OCI-LY3 (cell line): Measurements from ENCODE around the gene FAR1.

ENCODE experiments used
- H2AFZ ChIP-seq: fragments of 200-600, 300-600 bp; shearing (Covaris generic); 2 replicates; pipeline ENCODE4 v1.6.0; 2014; ENCODE audit warnings: antibody characterized with exemption, low read depth, low read length
- H3K27ac ChIP-seq: fragments of 200-600, 300-600 bp; sonication (generic); 2 replicates; pipeline ENCODE4 v1.5.1; 2014; ENCODE audit warnings: mild to moderate bottlenecking, low read length, moderate library complexity, mixed read lengths
- H3K27me3 ChIP-seq: fragments of 200-600, 300-600 bp; sonication (generic); 2 replicates; pipeline ENCODE4 v1.6.1; 2014; ENCODE audit warnings: low read depth, low read length, mixed read lengths
- H3K36me3 ChIP-seq: fragments of 200-600, 300-600 bp; sonication (generic); replicated peaks from 2 replicates; pipeline ENCODE3; 2014; ENCODE audit warnings: low read depth, low read length, mixed read lengths
- H3K4me1 ChIP-seq: fragments of 300-600, 200-600 bp; sonication (generic); 2 replicates; pipeline ENCODE4 v1.6.1; 2014; ENCODE audit warnings: low read length, mixed read lengths
- H3K4me2 ChIP-seq: fragments of 200-600, 300-600 bp; sonication (generic); 2 replicates; pipeline ENCODE4 v1.6.1; 2014; ENCODE audit warnings: low read length, mixed read lengths
- H3K4me3 ChIP-seq: fragments of 300-600, 200-600 bp; sonication (generic); 2 replicates; pipeline ENCODE4 v1.5.1; 2014; ENCODE audit warnings: antibody characterized with exemption, mild to moderate bottlenecking, low read length, moderate library complexity
- H3K79me2 ChIP-seq: fragments of 300-600, 200-600 bp; shearing (Covaris generic); 2 replicates; pipeline ENCODE4 v1.6.1; 2014; ENCODE audit warnings: mild to moderate bottlenecking, low read length, mixed read lengths
- H3K9ac ChIP-seq: fragments of 300-600, 200-600 bp; shearing (Covaris generic); 2 replicates; pipeline ENCODE4 v1.6.0; 2014; ENCODE audit warnings: mild to moderate bottlenecking, low read length, moderate library complexity
- H3K9me3 ChIP-seq: fragments of 200-600, 300-600 bp; shearing (Covaris generic); 2 replicates; pipeline ENCODE4 v1.6.1; 2014; ENCODE audit warnings: low read length, mixed read lengths; ENCODE audit not compliant: insufficient read depth
- H4K20me1 ChIP-seq: fragments of 200-600, 300-600 bp; sonication (generic); 2 replicates; pipeline ENCODE4 v1.6.1; 2016; ENCODE audit warnings: low read length, mixed read lengths; ENCODE audit not compliant: insufficient read depth
- EZH2phosphoT487 ChIP-seq: fragments of 200-600 bp; shearing (Covaris generic); IDR thresholded peaks from 2 replicates; pipeline ENCODE4 v1.6.1; 2018; ENCODE audit warnings: antibody characterized with exemption, mixed run types, low read depth
- TF ChIP-seq, protein P1 (sequence below): fragments of 200-600, 300-600 bp; sonication (generic); IDR thresholded peaks from 2 replicates; pipeline ENCODE4 v1.5.1; 2014; ENCODE audit warnings: antibody characterized with exemption, low read length, low read depth

FAR1 gene

DNA sequence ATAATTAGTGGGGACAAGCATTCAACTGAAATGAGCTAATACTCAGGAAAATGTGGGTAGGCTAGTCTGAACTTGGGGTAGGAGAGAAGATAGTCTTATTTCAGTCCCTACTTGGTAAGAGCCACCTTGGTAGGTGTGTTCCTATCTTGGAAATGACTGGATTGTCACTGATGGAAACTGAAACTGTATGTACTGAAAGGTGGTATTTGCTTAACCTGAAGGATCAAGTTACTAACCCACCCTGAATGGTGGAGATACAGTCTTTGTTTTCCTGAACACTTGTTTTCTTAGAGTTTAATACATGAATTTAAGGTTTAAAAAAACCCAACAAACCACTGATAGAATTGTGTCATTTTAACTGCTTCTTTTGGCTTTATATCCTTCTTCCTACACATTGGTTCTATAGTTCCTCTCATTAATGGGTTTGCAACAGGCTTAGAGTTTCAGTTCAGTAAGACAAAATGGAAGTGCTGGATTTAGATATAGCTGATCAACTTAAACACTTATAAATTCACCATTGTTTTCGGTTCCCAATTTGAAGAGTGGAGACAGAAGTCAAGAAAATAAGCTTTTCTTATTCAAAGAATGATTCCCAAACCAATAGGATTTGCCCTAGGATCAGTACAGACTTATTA, 4.2 kb downstream of the FAR1 start:
- Histone ChIP-seq H3K36me3 (peaks cover 13% of the 10 kb centered on the region), H3K79me2 (peaks cover 92% of the 10 kb centered on the region), H2AFZ (no peak overlapping the region), H3K4me1 (peaks cover 28% of the 10 kb centered on the region), H3K4me2 (peak overlapping the region; percentile 42), H3K4me3 (0 out of 2 replicates have a peak overlapping the region, but pooled peaks have one; percentile 3), H3K27me3 (no peaks in the 10 kb centered on the region), H4K20me1 (peaks cover 70% of the 10 kb centered on the region), H3K9me3 (no peaks in the 10 kb centered on the region), H3K9ac (no peak overlapping the region), H3K27ac (peak overlapping the region; percentile 31)
- TF ChIP-seq, protein P1, sequence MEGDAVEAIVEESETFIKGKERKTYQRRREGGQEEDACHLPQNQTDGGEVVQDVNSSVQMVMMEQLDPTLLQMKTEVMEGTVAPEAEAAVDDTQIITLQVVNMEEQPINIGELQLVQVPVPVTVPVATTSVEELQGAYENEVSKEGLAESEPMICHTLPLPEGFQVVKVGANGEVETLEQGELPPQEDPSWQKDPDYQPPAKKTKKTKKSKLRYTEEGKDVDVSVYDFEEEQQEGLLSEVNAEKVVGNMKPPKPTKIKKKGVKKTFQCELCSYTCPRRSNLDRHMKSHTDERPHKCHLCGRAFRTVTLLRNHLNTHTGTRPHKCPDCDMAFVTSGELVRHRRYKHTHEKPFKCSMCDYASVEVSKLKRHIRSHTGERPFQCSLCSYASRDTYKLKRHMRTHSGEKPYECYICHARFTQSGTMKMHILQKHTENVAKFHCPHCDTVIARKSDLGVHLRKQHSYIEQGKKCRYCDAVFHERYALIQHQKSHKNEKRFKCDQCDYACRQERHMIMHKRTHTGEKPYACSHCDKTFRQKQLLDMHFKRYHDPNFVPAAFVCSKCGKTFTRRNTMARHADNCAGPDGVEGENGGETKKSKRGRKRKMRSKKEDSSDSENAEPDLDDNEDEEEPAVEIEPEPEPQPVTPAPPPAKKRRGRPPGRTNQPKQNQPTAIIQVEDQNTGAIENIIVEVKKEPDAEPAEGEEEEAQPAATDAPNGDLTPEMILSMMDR: no peak
- no peak for TF ChIP-seq EZH2phosphoT487

DNA sequence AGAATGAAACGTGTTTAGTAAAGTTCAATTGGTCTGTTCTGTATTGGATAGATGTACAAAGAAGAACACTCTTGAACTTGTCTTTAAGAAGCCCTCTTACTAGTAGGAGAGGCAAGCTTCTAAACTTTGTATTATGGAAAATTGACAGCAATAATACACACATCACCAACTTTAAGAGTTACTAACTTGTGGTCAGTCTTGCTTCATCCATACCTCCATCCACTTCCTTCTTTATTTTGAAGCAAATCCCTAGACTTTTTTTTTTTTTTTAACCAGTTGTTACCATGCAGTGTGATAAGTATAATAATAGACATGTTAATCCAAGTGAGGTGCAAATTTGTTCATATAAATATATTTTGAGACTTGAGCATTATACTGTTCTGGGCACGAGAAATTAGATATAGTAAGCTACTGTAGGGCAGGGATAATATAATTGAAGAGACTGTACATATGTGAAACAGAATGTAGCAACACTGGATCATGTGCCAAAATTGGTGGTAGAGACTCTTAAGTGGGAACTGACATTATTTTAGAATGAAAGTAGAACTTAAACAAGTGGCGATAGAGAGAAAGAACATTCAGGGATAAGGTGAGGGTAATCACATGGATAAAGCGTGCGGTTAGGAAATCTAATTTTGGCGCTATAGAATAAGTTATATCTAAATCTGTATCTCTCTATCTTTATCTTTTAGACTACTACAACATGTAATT, 6.5 kb downstream of the FAR1 start:
- Histone ChIP-seq H3K9ac (no peak overlapping the region), H3K27ac (no peak overlapping the region), H3K4me3 (no peak overlapping the region), H3K9me3 (no peaks in the 10 kb centered on the region), H3K4me2 (no peak overlapping the region), H2AFZ (no peak overlapping the region), H3K79me2 (peaks cover 100% of the 10 kb centered on the region), H4K20me1 (peaks cover 77% of the 10 kb centered on the region), H3K4me1 (peaks cover 36% of the 10 kb centered on the region), H3K36me3 (peaks cover 21% of the 10 kb centered on the region), H3K27me3 (no peaks in the 10 kb centered on the region)
- TF ChIP-seq EZH2phosphoT487: no peak
- TF ChIP-seq, protein P1: no peak

DNA sequence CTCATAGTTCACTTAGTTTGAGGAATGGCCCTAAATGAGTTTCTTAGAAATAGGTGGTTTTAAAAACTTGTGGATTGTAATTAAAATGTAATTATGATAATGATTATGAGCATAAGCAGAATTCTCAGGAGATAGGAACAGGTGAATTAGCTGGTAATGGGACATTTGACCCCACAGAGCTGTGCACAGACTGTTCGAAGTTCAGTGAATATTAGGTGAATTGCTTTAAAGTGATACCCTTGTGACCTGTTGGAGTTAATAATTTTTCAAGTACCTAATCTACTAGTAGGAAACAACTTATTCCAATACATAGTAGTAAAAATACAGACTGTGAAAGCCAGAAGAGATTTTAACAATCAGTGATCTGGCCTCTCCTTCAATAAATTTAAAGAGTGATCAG, 8.1 kb downstream of the FAR1 start:
- H3K4me3 ChIP-seq: no peak overlapping the region
- peaks cover 29% of the 10 kb centered on the region for H3K36me3 ChIP-seq
- H2AFZ ChIP-seq: no peak overlapping the region
- H3K4me2 ChIP-seq: no peak overlapping the region
- no peaks in the 10 kb centered on the region for H3K9me3 ChIP-seq
- H3K27me3 ChIP-seq: no peaks in the 10 kb centered on the region
- H4K20me1 ChIP-seq: peaks cover 79% of the 10 kb centered on the region
- no peak overlapping the region for H3K27ac ChIP-seq
- TF ChIP-seq, protein P1: no peak
- TF ChIP-seq EZH2phosphoT487: no peak
- no peak overlapping the region for H3K9ac ChIP-seq
- H3K79me2 ChIP-seq: peaks cover 100% of the 10 kb centered on the region
- H3K4me1 ChIP-seq: peaks cover 38% of the 10 kb centered on the region

DNA sequence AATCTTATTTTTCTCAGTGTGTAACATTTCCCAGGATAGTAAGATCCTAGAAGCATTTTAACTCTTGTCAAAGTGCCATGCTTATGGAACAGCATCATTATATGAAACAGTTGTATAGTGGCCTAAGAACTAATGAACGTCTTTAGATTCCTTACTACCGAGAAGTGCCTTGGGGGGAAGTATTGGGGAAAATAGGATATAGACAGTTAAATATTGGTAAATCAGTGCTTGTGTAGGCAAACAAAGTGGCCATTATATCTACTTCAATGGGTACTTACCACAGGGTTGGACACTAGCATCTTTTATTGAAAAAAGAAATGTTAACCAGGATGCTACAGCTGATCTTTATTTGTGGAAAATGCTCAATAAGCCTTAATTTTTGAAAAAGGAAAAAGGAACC, 11.3 kb downstream of the FAR1 start:
- H3K27me3 ChIP-seq: no peaks in the 10 kb centered on the region
- no peak overlapping the region for H2AFZ ChIP-seq
- peak overlapping the region; percentile 72 for H3K27ac ChIP-seq
- peaks cover 21% of the 10 kb centered on the region for H3K4me1 ChIP-seq
- H3K9ac ChIP-seq: no peak overlapping the region
- H3K79me2 ChIP-seq: peaks cover 100% of the 10 kb centered on the region
- no peaks in the 10 kb centered on the region for H3K9me3 ChIP-seq
- TF ChIP-seq, protein P1: no peak
- no peak for TF ChIP-seq EZH2phosphoT487
- no peak overlapping the region for H3K4me3 ChIP-seq
- peaks cover 87% of the 10 kb centered on the region for H4K20me1 ChIP-seq
- H3K36me3 ChIP-seq: peaks cover 20% of the 10 kb centered on the region
- no peak overlapping the region for H3K4me2 ChIP-seq
